KMS-11 (cell line): Measurements from ENCODE around the gene PLEKHM1.
A peak's percentile ranks its signal among the peaks of the same experiment; 100 is the strongest.

ENCODE experiments used
- H2AFZ ChIP-seq: fragments of 200-600 bp; sonication (generic); 2 replicates; pipeline ENCODE4 v1.6.1; 2016; ENCODE audit warnings: antibody characterized with exemption, mixed run types, low read depth
- H3K27ac ChIP-seq: fragments of 200-600 bp; sonication (generic); 2 replicates; pipeline ENCODE4 v1.6.1; 2016; ENCODE audit warnings: mild to moderate bottlenecking, mixed run types
- H3K27me3 ChIP-seq: fragments of 200-600 bp; sonication (generic); 2 replicates; pipeline ENCODE4 v1.6.1; 2017; ENCODE audit warnings: mild to moderate bottlenecking, low read depth, mixed run types, moderate library complexity; ENCODE audit not compliant: insufficient read depth
- H3K36me3 ChIP-seq: fragments of 200-600 bp; sonication (generic); 2 replicates; pipeline ENCODE4 v1.6.1; 2017; ENCODE audit warnings: mild to moderate bottlenecking, mixed run types; ENCODE audit not compliant: insufficient read depth
- H3K4me1 ChIP-seq: fragments of 200-600 bp; sonication (generic); 2 replicates; pipeline ENCODE4 v1.6.1; 2016; ENCODE audit warnings: mild to moderate bottlenecking, low read depth, mixed run types; ENCODE audit not compliant: poor library complexity, severe bottlenecking
- H3K4me2 ChIP-seq: fragments of 200-600 bp; sonication (generic); 2 replicates; pipeline ENCODE4 v1.7.0; 2016; ENCODE audit warnings: mild to moderate bottlenecking, mixed run types
- H3K4me3 ChIP-seq: fragments of 200-600 bp; sonication (generic); IDR thresholded peaks from 2 replicates; pipeline ENCODE4 v1.6.1; 2017; ENCODE audit warnings: low read depth, low read length, mixed read lengths; ENCODE audit not compliant: insufficient read depth
- H3K79me2 ChIP-seq: fragments of 200-600 bp; sonication (generic); 2 replicates; pipeline ENCODE4 v1.6.1; 2016; ENCODE audit warnings: low read depth, mixed run types; ENCODE audit not compliant: insufficient read depth
- H3K9ac ChIP-seq: fragments of 200-600 bp; sonication (generic); 2 replicates; pipeline ENCODE4 v1.6.1; 2016; ENCODE audit warnings: mild to moderate bottlenecking, mixed run types
- H4K20me1 ChIP-seq: fragments of 200-600 bp; sonication (generic); 2 replicates; pipeline ENCODE4 v1.6.1; 2016; ENCODE audit warnings: mild to moderate bottlenecking, mixed run types; ENCODE audit not compliant: insufficient read depth
- CTCF ChIP-seq: fragments of 200-600 bp; sonication (generic); conservative IDR thresholded peaks from 2 replicates; pipeline ENCODE4 v1.6.1; 2017; ENCODE audit warnings: low read depth, mild to moderate bottlenecking, antibody characterized with exemption, low read length, moderate library complexity, mixed read lengths

The PLEKHM1 gene

DNA sequence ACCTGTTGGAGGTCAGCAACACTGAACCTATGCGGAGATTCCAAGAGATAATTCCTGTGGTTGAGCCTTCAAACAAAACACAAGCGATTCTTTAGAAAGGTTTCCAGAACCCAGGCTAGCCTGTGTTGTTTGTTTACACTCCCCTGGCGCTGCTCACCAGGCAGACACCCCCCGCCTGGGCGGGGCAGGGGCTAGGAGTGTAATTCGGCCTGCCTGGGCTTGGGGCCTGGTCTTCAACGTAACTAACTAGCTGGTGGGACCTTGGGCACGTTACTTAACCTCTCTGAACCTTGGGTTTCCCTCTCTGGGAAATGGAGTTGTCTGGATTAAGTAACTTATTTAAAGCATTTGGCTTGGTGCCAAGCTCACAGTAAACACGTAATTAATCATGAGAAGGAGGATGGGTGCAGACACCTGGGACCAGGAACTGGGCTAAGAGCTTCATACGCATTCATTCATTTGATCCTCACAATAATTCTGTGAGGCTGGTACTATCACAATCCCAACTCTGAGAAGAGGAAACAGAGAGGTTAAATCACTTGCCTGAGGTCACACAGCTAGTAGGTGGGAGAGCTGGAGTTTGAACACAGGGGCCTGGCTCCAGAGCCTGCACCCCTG, 50.3 kb downstream of the PLEKHM1 start:
- Histone ChIP-seq H3K4me2 (peak overlapping the region; percentile 58), H3K27ac (peak overlapping the region; percentile 83), H3K36me3 (no peaks in the 10 kb centered on the region), H3K27me3 (no peaks in the 10 kb centered on the region), H2AFZ (no peak overlapping the region), H3K4me3 (no peak overlapping the region), H3K4me1 (peaks cover 69% of the 10 kb centered on the region), H3K9ac (peak overlapping the region; percentile 31; the same call in 1 of the 2 replicates), H4K20me1 (no peaks in the 10 kb centered on the region), H3K79me2 (no peaks in the 10 kb centered on the region)
- no peak; the same call in 1 of the 2 replicates for TF ChIP-seq CTCF

DNA sequence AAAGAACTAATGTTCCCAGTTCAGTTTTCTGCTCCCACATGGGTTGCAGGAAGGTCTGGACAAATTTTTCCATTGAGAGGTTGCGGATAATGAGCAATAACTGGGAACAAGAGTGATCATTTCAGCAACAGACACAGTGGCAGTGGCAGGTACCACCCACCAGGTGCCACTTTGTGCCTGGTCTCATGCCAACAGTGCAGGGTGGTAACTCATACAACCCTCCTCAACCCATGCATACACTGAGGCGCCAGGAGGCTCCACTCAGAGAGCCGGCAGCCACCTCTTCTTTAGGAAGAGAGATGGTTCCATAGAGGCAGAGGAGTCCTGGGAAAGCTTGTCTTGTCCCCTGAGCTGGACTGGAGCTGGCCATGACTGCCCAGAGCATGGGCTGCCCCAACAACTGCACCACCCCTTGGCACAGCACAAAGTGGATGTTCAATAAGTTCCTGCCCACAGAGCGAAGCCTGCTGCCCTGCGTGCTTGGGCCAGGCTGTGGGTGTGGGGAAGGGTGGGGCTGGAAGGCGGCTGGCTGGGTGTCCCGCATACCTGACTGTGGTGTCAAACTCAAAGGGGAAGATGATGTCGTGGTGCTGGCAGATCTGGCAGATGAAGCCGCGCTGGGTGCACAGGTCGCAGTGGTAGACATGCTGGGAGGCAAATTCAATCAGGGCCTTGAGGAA, 51.5 kb downstream of the PLEKHM1 start:
- Histone ChIP-seq H4K20me1 (no peaks in the 10 kb centered on the region), H3K36me3 (no peaks in the 10 kb centered on the region), H3K9ac (no peak overlapping the region), H3K4me2 (peak overlapping the region; percentile 58), H3K4me1 (peaks cover 76% of the 10 kb centered on the region), H3K27ac (peak overlapping the region; percentile 83; the same call in 1 of the 2 replicates), H3K79me2 (no peaks in the 10 kb centered on the region), H3K27me3 (no peaks in the 10 kb centered on the region), H2AFZ (no peak overlapping the region), H3K4me3 (no peak overlapping the region)
- no peak for TF ChIP-seq CTCF

- Histone ChIP-seq H3K9ac (no peak overlapping the region), H2AFZ (no peak overlapping the region), H4K20me1 (no peaks in the 10 kb centered on the region), H3K79me2 (no peaks in the 10 kb centered on the region), H3K4me3 (no peak overlapping the region), H3K27ac (no peak overlapping the region), H3K27me3 (no peaks in the 10 kb centered on the region), H3K4me2 (no peak overlapping the region), H3K4me1 (peaks cover 74% of the 10 kb centered on the region), H3K36me3 (no peaks in the 10 kb centered on the region)
- no peak for TF ChIP-seq CTCF
Observed at GRCh38 chr17:45437465-45438283, 52.8 kb downstream of the PLEKHM1 start.

GRCh38 chr17:45436625-45437464, 53.7 kb downstream of the PLEKHM1 start:
- Histone ChIP-seq H3K4me3 (no peak overlapping the region), H3K4me2 (no peak overlapping the region), H3K79me2 (no peaks in the 10 kb centered on the region), H3K4me1 (peaks cover 66% of the 10 kb centered on the region), H3K9ac (no peak overlapping the region), H3K27me3 (no peaks in the 10 kb centered on the region), H3K36me3 (no peaks in the 10 kb centered on the region), H4K20me1 (no peaks in the 10 kb centered on the region), H2AFZ (no peak overlapping the region), H3K27ac (no peak overlapping the region)
- TF ChIP-seq CTCF = no peak
